ENCODE results near the gene ERMARD. TPM values are rescaled to one million over a fixed set of nuclear protein-coding genes. Genes with fewer than 3 reads are reported as not detected.

Gene ERMARD
- total RNA-seq, 1 experiment from 2014 or later = 13.6 TPM

DNA sequence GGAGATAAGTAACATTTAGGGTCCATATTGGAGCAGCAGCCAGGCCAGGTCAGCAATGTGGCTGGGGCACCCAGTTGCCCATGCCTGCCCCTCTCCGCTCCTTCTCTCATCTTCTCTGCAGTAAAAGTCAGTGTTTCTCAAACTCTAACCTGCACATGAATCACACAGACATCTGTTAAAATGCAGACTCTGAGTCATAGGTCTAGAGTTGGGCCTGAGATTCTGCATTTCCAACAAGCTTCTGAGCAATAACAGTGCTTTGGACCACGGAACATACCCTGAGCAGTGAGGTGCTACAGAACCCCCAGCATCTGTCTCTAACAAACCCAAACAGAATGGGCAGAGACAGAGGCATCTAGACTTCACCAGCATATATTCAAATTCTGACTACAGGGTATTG, 37.2 kb upstream of the ERMARD start:
- H3K18ac ChIP-seq (ENCODE audit: insufficient read length, low read depth, low read length) = no peak overlapping the region
- H2BK20ac ChIP-seq (ENCODE audit: low read depth, low read length, poor library complexity, severe bottlenecking) = no peak overlapping the region
- H3K9me3 ChIP-seq (ENCODE audit: control insufficient read depth, low read depth, low read length) = no peaks in the 10 kb centered on the region
- H3K9me3 Mint-ChIP-seq = no peaks in the 10 kb centered on the region
- no peaks in the 10 kb centered on the region for H3K27me3 Mint-ChIP-seq (ENCODE audit: low read depth)
- H2BK15ac ChIP-seq (ENCODE audit: low read depth, low read length) = no peak overlapping the region
- no peak overlapping the region for H4K8ac ChIP-seq (replicated peaks; ENCODE audit: insufficient read length, low read depth, low read length)
- H3K79me2 ChIP-seq (ENCODE audit: insufficient read depth, low read length) = no peaks in the 10 kb centered on the region
- H3K27me3 ChIP-seq (ENCODE audit: insufficient read depth, low read length) = no peaks in the 10 kb centered on the region
- H3K9ac ChIP-seq (ENCODE audit: extremely low read depth, insufficient read length, low read length) = no peak overlapping the region
- no peak overlapping the region for H3K23ac ChIP-seq (ENCODE audit: insufficient read length, low read depth, low read length)
- no peaks in the 10 kb centered on the region for H4K20me1 ChIP-seq (ENCODE audit: control insufficient read depth, insufficient read depth, insufficient read length)
- no peak overlapping the region for H3K27ac Mint-ChIP-seq
- H3K4me1 Mint-ChIP-seq = no peaks in the 10 kb centered on the region
- no peak overlapping the region for H3K14ac ChIP-seq (ENCODE audit: insufficient read depth, low read length)
- no peak overlapping the region for H2AK5ac ChIP-seq (ENCODE audit: insufficient read length, low read length)
- no peak overlapping the region for H4K91ac ChIP-seq (ENCODE audit: insufficient read length, low read depth, low read length)
- H3K4me2 ChIP-seq (ENCODE audit: insufficient read depth, insufficient read length, low read length) = no peak overlapping the region
- TF ChIP-seq, protein P1, sequence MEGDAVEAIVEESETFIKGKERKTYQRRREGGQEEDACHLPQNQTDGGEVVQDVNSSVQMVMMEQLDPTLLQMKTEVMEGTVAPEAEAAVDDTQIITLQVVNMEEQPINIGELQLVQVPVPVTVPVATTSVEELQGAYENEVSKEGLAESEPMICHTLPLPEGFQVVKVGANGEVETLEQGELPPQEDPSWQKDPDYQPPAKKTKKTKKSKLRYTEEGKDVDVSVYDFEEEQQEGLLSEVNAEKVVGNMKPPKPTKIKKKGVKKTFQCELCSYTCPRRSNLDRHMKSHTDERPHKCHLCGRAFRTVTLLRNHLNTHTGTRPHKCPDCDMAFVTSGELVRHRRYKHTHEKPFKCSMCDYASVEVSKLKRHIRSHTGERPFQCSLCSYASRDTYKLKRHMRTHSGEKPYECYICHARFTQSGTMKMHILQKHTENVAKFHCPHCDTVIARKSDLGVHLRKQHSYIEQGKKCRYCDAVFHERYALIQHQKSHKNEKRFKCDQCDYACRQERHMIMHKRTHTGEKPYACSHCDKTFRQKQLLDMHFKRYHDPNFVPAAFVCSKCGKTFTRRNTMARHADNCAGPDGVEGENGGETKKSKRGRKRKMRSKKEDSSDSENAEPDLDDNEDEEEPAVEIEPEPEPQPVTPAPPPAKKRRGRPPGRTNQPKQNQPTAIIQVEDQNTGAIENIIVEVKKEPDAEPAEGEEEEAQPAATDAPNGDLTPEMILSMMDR (conservative IDR thresholded peaks at IDR 0.05) = no peak
- no peak for DNase-seq
- no peaks in the 10 kb centered on the region for H3K23me2 ChIP-seq (ENCODE audit: insufficient read length, low read depth, low read length, poor library complexity, severe bottlenecking)
- H3K4me1 ChIP-seq (ENCODE audit: insufficient read depth, low read length) = no peaks in the 10 kb centered on the region
- no peak overlapping the region for H3K4ac ChIP-seq (ENCODE audit: low read depth, low read length)
- H3K27ac ChIP-seq (ENCODE audit: insufficient read length, low read depth, low read length) = no peak overlapping the region
- H2BK12ac ChIP-seq (ENCODE audit: insufficient read length, low read depth, low read length) = no peak overlapping the region
- H4K5ac ChIP-seq (ENCODE audit: insufficient read length, low read depth, low read length) = no peak overlapping the region
- H2BK5ac ChIP-seq (ENCODE audit: insufficient read length, low read length) = no peak overlapping the region
- H3K79me1 ChIP-seq (ENCODE audit: insufficient read depth, low read depth, low read length, poor library complexity, severe bottlenecking) = peaks cover 9% of the 10 kb centered on the region
- no peak overlapping the region for H2AFZ ChIP-seq (ENCODE audit: low read length)
- no CpG with 5 or more reads among the region's 2 CpGs for WGBS (ENCODE audit: extremely low coverage, insufficient read length, low lambda C conversion rate)
- H3T11ph ChIP-seq (ENCODE audit: low read length) = no peak overlapping the region
- H3K36me3 Mint-ChIP-seq (ENCODE audit: insufficient read depth in 1 of 3, low read depth in 3 of 3) = peaks cover 10 to 72% (median 67%) of the 10 kb centered on the region in 3 experiments; a peak in 6 of 7 replicates
- no peak overlapping the region for H3K56ac ChIP-seq (ENCODE audit: insufficient read length, low read depth, low read length)
- no peak overlapping the region for H3K4me3 Mint-ChIP-seq
- no peak overlapping the region for H2BK120ac ChIP-seq (ENCODE audit: low read depth, low read length, poor library complexity, severe bottlenecking)
